ENCODE measurements around the gene IRGM.

DNA sequence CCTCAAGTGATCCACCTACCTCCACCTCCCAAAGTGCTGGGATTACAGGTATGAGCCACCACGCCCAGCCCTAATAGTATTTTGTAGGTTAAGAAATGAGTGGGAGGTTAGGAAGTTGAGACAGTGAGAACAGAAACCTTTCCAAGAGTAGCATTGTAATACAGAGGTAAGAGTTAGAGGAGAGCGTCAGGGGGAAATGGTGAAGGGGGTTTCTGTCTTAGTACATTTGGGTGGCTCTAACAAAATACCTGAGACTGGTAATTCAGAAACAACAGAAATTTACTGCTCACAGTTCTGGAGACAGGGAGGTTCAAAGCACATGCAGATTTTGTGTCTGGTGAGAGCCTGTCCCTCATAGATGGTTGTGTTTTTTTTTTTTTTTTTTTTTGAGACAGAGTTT is 48.9 kb upstream of the IRGM start:
- TF ChIP-seq, protein P1, sequence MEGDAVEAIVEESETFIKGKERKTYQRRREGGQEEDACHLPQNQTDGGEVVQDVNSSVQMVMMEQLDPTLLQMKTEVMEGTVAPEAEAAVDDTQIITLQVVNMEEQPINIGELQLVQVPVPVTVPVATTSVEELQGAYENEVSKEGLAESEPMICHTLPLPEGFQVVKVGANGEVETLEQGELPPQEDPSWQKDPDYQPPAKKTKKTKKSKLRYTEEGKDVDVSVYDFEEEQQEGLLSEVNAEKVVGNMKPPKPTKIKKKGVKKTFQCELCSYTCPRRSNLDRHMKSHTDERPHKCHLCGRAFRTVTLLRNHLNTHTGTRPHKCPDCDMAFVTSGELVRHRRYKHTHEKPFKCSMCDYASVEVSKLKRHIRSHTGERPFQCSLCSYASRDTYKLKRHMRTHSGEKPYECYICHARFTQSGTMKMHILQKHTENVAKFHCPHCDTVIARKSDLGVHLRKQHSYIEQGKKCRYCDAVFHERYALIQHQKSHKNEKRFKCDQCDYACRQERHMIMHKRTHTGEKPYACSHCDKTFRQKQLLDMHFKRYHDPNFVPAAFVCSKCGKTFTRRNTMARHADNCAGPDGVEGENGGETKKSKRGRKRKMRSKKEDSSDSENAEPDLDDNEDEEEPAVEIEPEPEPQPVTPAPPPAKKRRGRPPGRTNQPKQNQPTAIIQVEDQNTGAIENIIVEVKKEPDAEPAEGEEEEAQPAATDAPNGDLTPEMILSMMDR (IDR thresholded peaks at IDR 0.05; ENCODE audit: low read depth, low read length, missing input control): no peak
- TF ChIP-seq, protein P2, sequence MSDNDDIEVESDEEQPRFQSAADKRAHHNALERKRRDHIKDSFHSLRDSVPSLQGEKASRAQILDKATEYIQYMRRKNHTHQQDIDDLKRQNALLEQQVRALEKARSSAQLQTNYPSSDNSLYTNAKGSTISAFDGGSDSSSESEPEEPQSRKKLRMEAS (IDR thresholded peaks at IDR 0.05): no peak
- TF ChIP-seq, protein P3, sequence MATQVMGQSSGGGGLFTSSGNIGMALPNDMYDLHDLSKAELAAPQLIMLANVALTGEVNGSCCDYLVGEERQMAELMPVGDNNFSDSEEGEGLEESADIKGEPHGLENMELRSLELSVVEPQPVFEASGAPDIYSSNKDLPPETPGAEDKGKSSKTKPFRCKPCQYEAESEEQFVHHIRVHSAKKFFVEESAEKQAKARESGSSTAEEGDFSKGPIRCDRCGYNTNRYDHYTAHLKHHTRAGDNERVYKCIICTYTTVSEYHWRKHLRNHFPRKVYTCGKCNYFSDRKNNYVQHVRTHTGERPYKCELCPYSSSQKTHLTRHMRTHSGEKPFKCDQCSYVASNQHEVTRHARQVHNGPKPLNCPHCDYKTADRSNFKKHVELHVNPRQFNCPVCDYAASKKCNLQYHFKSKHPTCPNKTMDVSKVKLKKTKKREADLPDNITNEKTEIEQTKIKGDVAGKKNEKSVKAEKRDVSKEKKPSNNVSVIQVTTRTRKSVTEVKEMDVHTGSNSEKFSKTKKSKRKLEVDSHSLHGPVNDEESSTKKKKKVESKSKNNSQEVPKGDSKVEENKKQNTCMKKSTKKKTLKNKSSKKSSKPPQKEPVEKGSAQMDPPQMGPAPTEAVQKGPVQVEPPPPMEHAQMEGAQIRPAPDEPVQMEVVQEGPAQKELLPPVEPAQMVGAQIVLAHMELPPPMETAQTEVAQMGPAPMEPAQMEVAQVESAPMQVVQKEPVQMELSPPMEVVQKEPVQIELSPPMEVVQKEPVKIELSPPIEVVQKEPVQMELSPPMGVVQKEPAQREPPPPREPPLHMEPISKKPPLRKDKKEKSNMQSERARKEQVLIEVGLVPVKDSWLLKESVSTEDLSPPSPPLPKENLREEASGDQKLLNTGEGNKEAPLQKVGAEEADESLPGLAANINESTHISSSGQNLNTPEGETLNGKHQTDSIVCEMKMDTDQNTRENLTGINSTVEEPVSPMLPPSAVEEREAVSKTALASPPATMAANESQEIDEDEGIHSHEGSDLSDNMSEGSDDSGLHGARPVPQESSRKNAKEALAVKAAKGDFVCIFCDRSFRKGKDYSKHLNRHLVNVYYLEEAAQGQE (IDR thresholded peaks at IDR 0.05): no peak
- no peak for TF ChIP-seq RAD21 (IDR thresholded peaks at IDR 0.05)
- no peak for TF ChIP-seq TAF1 (conservative IDR thresholded peaks at IDR 0.05)
- TF ChIP-seq EGR1 (IDR thresholded peaks at IDR 0.05; ENCODE audit: low read depth in 2 of 2): no peak
- no peak for TF ChIP-seq GABPA (IDR thresholded peaks at IDR 0.05 in 1 of 2, conservative IDR thresholded peaks at IDR 0.05 in 1 of 2)
- TF ChIP-seq SP1 (IDR thresholded peaks at IDR 0.05): no peak
- no peak for TF ChIP-seq RXRA (IDR thresholded peaks at IDR 0.05)
- TF ChIP-seq FOXA1 (IDR thresholded peaks at IDR 0.05): no peak
- TF ChIP-seq, protein P4, sequence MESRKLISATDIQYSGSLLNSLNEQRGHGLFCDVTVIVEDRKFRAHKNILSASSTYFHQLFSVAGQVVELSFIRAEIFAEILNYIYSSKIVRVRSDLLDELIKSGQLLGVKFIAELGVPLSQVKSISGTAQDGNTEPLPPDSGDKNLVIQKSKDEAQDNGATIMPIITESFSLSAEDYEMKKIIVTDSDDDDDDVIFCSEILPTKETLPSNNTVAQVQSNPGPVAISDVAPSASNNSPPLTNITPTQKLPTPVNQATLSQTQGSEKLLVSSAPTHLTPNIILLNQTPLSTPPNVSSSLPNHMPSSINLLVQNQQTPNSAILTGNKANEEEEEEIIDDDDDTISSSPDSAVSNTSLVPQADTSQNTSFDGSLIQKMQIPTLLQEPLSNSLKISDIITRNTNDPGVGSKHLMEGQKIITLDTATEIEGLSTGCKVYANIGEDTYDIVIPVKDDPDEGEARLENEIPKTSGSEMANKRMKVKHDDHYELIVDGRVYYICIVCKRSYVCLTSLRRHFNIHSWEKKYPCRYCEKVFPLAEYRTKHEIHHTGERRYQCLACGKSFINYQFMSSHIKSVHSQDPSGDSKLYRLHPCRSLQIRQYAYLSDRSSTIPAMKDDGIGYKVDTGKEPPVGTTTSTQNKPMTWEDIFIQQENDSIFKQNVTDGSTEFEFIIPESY (IDR thresholded peaks at IDR 0.05): no peak
